HCT116 (cell line): ENCODE data around the gene SLC26A3.

ENCODE experiments used
- RAD21 ChIP-seq: IDR thresholded peaks from 2 replicates; pipeline ENCODE4 v1.6.1; 2012; ENCODE audit warnings: low read depth, mild to moderate bottlenecking
- REST ChIP-seq: IDR thresholded peaks from 2 replicates; pipeline ENCODE4 v1.6.1; 2012; ENCODE audit warnings: low read depth
- TCF7L2 ChIP-seq: IDR thresholded peaks from 2 replicates; pipeline ENCODE4 v1.7.0; 2011; ENCODE audit warnings: borderline replicate concordance, inconsistent platforms; ENCODE audit not compliant: insufficient read depth, insufficient read length; ENCODE audit errors: extremely low read depth
- TF ChIP-seq, protein P1 (sequence below), 3 experiments: fragments of 200-600 bp in 1 of 3; sonication (generic) in 1 of 3; IDR thresholded peaks in 2 of 3; conservative IDR thresholded peaks in 1 of 3; 2 replicates each; pipeline ENCODE4 v1.5.1; 2012 to 2017; ENCODE audit warnings: low read depth in 2 of 3, low read length in 2 of 3, antibody characterized with exemption in 1 of 3, borderline replicate concordance in 1 of 3, control low read depth in 1 of 3, mild to moderate bottlenecking in 1 of 3, mixed read lengths in 1 of 3, mixed run types in 1 of 3, moderate library complexity in 1 of 3; ENCODE audit not compliant: insufficient read depth in 1 of 3

DNA sequence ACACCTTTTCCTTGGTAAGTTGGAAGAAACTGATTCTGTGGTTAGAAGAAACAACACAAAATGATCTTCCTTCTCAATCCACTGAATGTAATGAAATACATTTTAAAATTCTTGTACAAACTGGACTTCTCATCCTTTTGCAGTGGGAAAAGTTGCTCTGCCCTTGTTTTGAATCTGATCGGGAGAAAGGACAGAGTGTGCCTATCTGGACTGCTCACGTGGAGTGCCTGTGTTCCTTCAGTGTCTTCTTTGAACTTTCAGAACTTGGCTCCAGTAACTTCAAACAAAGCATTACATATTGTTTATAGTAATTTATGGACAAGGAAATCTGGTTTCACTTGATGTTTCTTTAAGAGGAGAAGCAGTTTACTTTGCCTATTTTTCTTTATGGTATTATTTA is 17.1 kb downstream of the SLC26A3 start:
- TF ChIP-seq REST, result no peak
- no peak for TF ChIP-seq RAD21
- TF ChIP-seq TCF7L2, result no peak
- TF ChIP-seq, protein P1, sequence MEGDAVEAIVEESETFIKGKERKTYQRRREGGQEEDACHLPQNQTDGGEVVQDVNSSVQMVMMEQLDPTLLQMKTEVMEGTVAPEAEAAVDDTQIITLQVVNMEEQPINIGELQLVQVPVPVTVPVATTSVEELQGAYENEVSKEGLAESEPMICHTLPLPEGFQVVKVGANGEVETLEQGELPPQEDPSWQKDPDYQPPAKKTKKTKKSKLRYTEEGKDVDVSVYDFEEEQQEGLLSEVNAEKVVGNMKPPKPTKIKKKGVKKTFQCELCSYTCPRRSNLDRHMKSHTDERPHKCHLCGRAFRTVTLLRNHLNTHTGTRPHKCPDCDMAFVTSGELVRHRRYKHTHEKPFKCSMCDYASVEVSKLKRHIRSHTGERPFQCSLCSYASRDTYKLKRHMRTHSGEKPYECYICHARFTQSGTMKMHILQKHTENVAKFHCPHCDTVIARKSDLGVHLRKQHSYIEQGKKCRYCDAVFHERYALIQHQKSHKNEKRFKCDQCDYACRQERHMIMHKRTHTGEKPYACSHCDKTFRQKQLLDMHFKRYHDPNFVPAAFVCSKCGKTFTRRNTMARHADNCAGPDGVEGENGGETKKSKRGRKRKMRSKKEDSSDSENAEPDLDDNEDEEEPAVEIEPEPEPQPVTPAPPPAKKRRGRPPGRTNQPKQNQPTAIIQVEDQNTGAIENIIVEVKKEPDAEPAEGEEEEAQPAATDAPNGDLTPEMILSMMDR (IDR thresholded peaks at IDR 0.05 in 2 of 3, conservative IDR thresholded peaks at IDR 0.05 in 1 of 3; ENCODE audit: borderline replicate concordance in 1 of 3, insufficient read depth in 1 of 3, low read depth in 2 of 3, low read length in 2 of 3), result no peak
